ENCODE results near the gene SHROOM2. TPM values are rescaled to one million over a fixed set of nuclear protein-coding genes. Genes with fewer than 3 reads are reported as not detected.
"Not testable (repeated sequence)": the region's sequence is repeated elsewhere in the genome, so short reads cannot be mapped to it uniquely, and the experiment has no call there.

Gene SHROOM2
- total RNA-seq, 2 donors from 2014 or later: 0.29 TPM; not detected in 1

- H3K4me3 Mint-ChIP-seq: no peak overlapping the region
- no peak overlapping the region for H3K27ac Mint-ChIP-seq
- ATAC-seq (replicated peaks in 1 of 2) (no peak), DNase-seq (no peak)
- peaks cover 0 to 1% of the 10 kb centered on the region in 2 donors for H3K9me3 Mint-ChIP-seq
- no peaks in the 10 kb centered on the region for H3K36me3 Mint-ChIP-seq (ENCODE audit: insufficient read depth in 2 of 2)
- H3K27me3 Mint-ChIP-seq (ENCODE audit: low read depth): peaks cover 42% of the 10 kb centered on the region
- H3K4me1 Mint-ChIP-seq (ENCODE audit: low read depth): no peaks in the 10 kb centered on the region
Observed at GRCh38 chrX:9855561-9856283, 69.5 kb downstream of the SHROOM2 start.

GRCh38 chrX:9856588-9856987 is 70.4 kb downstream of the SHROOM2 start:
- no peak overlapping the region for H3K27ac Mint-ChIP-seq
- DNase-seq (no peak), ATAC-seq (replicated peaks in 1 of 2) (no peak)
- no peak overlapping the region for H3K4me3 Mint-ChIP-seq
- H3K9me3 Mint-ChIP-seq: peaks cover 0 to 1% of the 10 kb centered on the region in 2 donors
- no peaks in the 10 kb centered on the region for H3K4me1 Mint-ChIP-seq (ENCODE audit: low read depth)
- H3K36me3 Mint-ChIP-seq (ENCODE audit: insufficient read depth in 2 of 2): no peaks in the 10 kb centered on the region
- peaks cover 42% of the 10 kb centered on the region for H3K27me3 Mint-ChIP-seq (ENCODE audit: low read depth)

- ATAC-seq (replicated peaks in 1 of 2) (no peak), DNase-seq (no peak)
- Mint-ChIP-seq H3K4me3 (no peak overlapping the region), H3K27ac (no peak overlapping the region), H3K36me3 (ENCODE audit: insufficient read depth in 2 of 2) (no peaks in the 10 kb centered on the region), H3K27me3 (ENCODE audit: low read depth) (peaks cover 44% of the 10 kb centered on the region), H3K9me3 (peaks cover 0 to 1% of the 10 kb centered on the region in 2 donors), H3K4me1 (ENCODE audit: low read depth) (no peaks in the 10 kb centered on the region)
Observed at GRCh38 chrX:9857575-9858474, 71.6 kb downstream of the SHROOM2 start.

GRCh38 chrX:9858684-9859083 is 72.5 kb downstream of the SHROOM2 start:
- not testable (repeated sequence) for DNase-seq; H3K27ac Mint-ChIP-seq; H3K36me3 Mint-ChIP-seq (ENCODE audit: insufficient read depth in 2 of 2); H3K4me1 Mint-ChIP-seq (ENCODE audit: low read depth); H3K9me3 Mint-ChIP-seq; H3K4me3 Mint-ChIP-seq; ATAC-seq (replicated peaks in 1 of 2)
- H3K27me3 Mint-ChIP-seq (ENCODE audit: low read depth): peaks cover 42% of the 10 kb centered on the region

GRCh38 chrX:9859711-9860555 is 73.7 kb downstream of the SHROOM2 start:
- no peak for DNase-seq
- Mint-ChIP-seq H3K36me3 (ENCODE audit: insufficient read depth in 2 of 2) (no peaks in the 10 kb centered on the region), H3K9me3 (peaks cover 0 to 1% of the 10 kb centered on the region in 2 donors), H3K27ac (no peak overlapping the region), H3K27me3 (ENCODE audit: low read depth) (peaks cover 35% of the 10 kb centered on the region), H3K4me1 (ENCODE audit: low read depth) (no peaks in the 10 kb centered on the region), H3K4me3 (no peak overlapping the region)
- ATAC-seq (replicated peaks in 1 of 2): no peak

- Mint-ChIP-seq H3K36me3 (ENCODE audit: insufficient read depth in 2 of 2) (no peaks in the 10 kb centered on the region), H3K9me3 (peaks cover 0 to 1% of the 10 kb centered on the region in 2 donors), H3K4me3 (no peak overlapping the region), H3K27me3 (ENCODE audit: low read depth) (peaks cover 28% of the 10 kb centered on the region), H3K27ac (no peak overlapping the region), H3K4me1 (ENCODE audit: low read depth) (no peaks in the 10 kb centered on the region)
- DNase-seq (no peak), ATAC-seq (replicated peaks in 1 of 2) (no peak)
Observed at GRCh38 chrX:9860826-9861225, 74.6 kb downstream of the SHROOM2 start.

- Mint-ChIP-seq H3K27me3 (ENCODE audit: low read depth) (peaks cover 29% of the 10 kb centered on the region), H3K27ac (no peak overlapping the region), H3K4me1 (ENCODE audit: low read depth) (no peaks in the 10 kb centered on the region), H3K36me3 (ENCODE audit: insufficient read depth in 2 of 2) (no peaks in the 10 kb centered on the region), H3K4me3 (no peak overlapping the region), H3K9me3 (peaks cover 0 to 1% of the 10 kb centered on the region in 2 donors)
- no peak for DNase-seq
- no peak for ATAC-seq (replicated peaks in 1 of 2)
Observed at GRCh38 chrX:9861711-9862110, 75.5 kb downstream of the SHROOM2 start.

GRCh38 chrX:9862525-9862924 is 76.3 kb downstream of the SHROOM2 start:
- ATAC-seq (replicated peaks in 1 of 2): no peak
- no peak overlapping the region for H3K27ac Mint-ChIP-seq
- DNase-seq: no peak
- no peaks in the 10 kb centered on the region for H3K4me1 Mint-ChIP-seq (ENCODE audit: low read depth)
- H3K4me3 Mint-ChIP-seq: no peak overlapping the region
- H3K9me3 Mint-ChIP-seq: no peaks in the 10 kb centered on the region
- H3K27me3 Mint-ChIP-seq (ENCODE audit: low read depth): peaks cover 34% of the 10 kb centered on the region
- H3K36me3 Mint-ChIP-seq (ENCODE audit: insufficient read depth in 2 of 2): no peaks in the 10 kb centered on the region

- Mint-ChIP-seq H3K27ac (no peak overlapping the region), H3K4me3 (no peak overlapping the region), H3K9me3 (no peaks in the 10 kb centered on the region), H3K36me3 (ENCODE audit: insufficient read depth in 2 of 2) (no peaks in the 10 kb centered on the region), H3K27me3 (ENCODE audit: low read depth) (peaks cover 38% of the 10 kb centered on the region), H3K4me1 (ENCODE audit: low read depth) (no peaks in the 10 kb centered on the region)
- no peak for ATAC-seq (replicated peaks in 1 of 2)
- DNase-seq: no peak
Observed at GRCh38 chrX:9862953-9863352, 76.7 kb downstream of the SHROOM2 start.

- no peak overlapping the region for H3K27ac Mint-ChIP-seq
- H3K9me3 Mint-ChIP-seq: no peaks in the 10 kb centered on the region
- DNase-seq: no peak
- H3K36me3 Mint-ChIP-seq (ENCODE audit: insufficient read depth in 2 of 2): no peaks in the 10 kb centered on the region
- no peak for ATAC-seq (replicated peaks in 1 of 2)
- H3K4me1 Mint-ChIP-seq (ENCODE audit: low read depth): no peaks in the 10 kb centered on the region
- H3K27me3 Mint-ChIP-seq (ENCODE audit: low read depth): peaks cover 35% of the 10 kb centered on the region
- H3K4me3 Mint-ChIP-seq: no peak overlapping the region
Observed at GRCh38 chrX:9864011-9864410, 77.8 kb downstream of the SHROOM2 start.

GRCh38 chrX:9865804-9866472 is 79.7 kb downstream of the SHROOM2 start:
- ATAC-seq (replicated peaks in 1 of 2): no peak
- no peak overlapping the region for H3K27ac Mint-ChIP-seq
- H3K9me3 Mint-ChIP-seq: no peaks in the 10 kb centered on the region
- no peaks in the 10 kb centered on the region for H3K4me1 Mint-ChIP-seq (ENCODE audit: low read depth)
- H3K27me3 Mint-ChIP-seq (ENCODE audit: low read depth): peaks cover 34% of the 10 kb centered on the region
- no peaks in the 10 kb centered on the region for H3K36me3 Mint-ChIP-seq (ENCODE audit: insufficient read depth in 2 of 2)
- no peak overlapping the region for H3K4me3 Mint-ChIP-seq
- no peak for DNase-seq

GRCh38 chrX:9866633-9867032 is 80.4 kb downstream of the SHROOM2 start:
- Mint-ChIP-seq H3K4me3 (no peak overlapping the region), H3K27me3 (ENCODE audit: low read depth) (peaks cover 34% of the 10 kb centered on the region), H3K4me1 (ENCODE audit: low read depth) (no peaks in the 10 kb centered on the region), H3K9me3 (no peaks in the 10 kb centered on the region), H3K36me3 (ENCODE audit: insufficient read depth in 2 of 2) (no peaks in the 10 kb centered on the region), H3K27ac (no peak overlapping the region)
- ATAC-seq (replicated peaks in 1 of 2) (no peak), DNase-seq (no peak)

All from activated T-cell treated with anti-CD3 and anti-CD28 coated beads, Interleukin-2, amount 50 U/mL, for 72 hours (primary cell).